Vagina (tissue), 2 donors: Measurements from ENCODE around the gene PCP4.

Experiments used
- POLR2A ChIP-seq, 2 donors: fragments of 450-650 bp; IDR thresholded peaks; one replicate each; pipeline ENCODE4 v1.6.1; 2017; ENCODE audit warnings: antibody characterized with exemption in 2 of 2, mild to moderate bottlenecking in 2 of 2, moderate library complexity in 2 of 2
- POLR2AphosphoS5 ChIP-seq, 2 donors: sonication (generic); formaldehyde crosslinking; IDR thresholded peaks; one replicate each; pipeline ENCODE4 v1.9.0; 2017; ENCODE audit warnings: antibody characterized with exemption in 2 of 2, mild to moderate bottlenecking in 2 of 2, low read depth in 1 of 2; ENCODE audit not compliant: insufficient read depth in 1 of 2
- TF ChIP-seq, protein P1 (sequence below), 3 experiments: fragments of 450-650 bp in 2 of 3; fragments of 200-600 bp in 1 of 3; sonication (generic) in 1 of 3; IDR thresholded peaks; one replicate each; pipeline ENCODE4 v1.5.1; 2017 to 2019; ENCODE audit warnings: antibody characterized with exemption in 3 of 3, mild to moderate bottlenecking in 2 of 3, moderate library complexity in 2 of 3

DNA sequence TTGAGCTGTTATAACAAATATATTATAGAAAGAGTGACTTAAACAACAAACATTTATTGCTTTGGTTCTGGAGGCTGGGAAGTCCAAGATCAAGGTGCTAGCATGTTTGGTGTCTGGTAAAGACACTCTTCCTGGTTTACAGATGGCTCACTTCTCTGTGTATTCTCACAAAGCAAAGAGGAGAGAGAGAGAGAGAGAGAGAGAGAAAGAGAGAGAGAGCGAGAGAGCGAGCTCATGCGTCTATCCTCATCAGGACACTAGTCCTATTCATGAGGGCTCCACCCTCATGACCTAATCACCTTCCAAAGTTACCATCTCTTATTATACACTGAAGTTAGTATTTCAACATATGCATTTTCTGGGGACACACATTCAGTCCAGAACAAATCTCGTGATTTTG is 32.7 kb upstream of the PCP4 start:
- TF ChIP-seq, protein P1, sequence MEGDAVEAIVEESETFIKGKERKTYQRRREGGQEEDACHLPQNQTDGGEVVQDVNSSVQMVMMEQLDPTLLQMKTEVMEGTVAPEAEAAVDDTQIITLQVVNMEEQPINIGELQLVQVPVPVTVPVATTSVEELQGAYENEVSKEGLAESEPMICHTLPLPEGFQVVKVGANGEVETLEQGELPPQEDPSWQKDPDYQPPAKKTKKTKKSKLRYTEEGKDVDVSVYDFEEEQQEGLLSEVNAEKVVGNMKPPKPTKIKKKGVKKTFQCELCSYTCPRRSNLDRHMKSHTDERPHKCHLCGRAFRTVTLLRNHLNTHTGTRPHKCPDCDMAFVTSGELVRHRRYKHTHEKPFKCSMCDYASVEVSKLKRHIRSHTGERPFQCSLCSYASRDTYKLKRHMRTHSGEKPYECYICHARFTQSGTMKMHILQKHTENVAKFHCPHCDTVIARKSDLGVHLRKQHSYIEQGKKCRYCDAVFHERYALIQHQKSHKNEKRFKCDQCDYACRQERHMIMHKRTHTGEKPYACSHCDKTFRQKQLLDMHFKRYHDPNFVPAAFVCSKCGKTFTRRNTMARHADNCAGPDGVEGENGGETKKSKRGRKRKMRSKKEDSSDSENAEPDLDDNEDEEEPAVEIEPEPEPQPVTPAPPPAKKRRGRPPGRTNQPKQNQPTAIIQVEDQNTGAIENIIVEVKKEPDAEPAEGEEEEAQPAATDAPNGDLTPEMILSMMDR (IDR thresholded peaks at IDR 0.05) = no peak
- TF ChIP-seq POLR2A (IDR thresholded peaks at IDR 0.05) = no peak
- TF ChIP-seq POLR2AphosphoS5 (IDR thresholded peaks at IDR 0.05; ENCODE audit: insufficient read depth in 1 of 2, low read depth in 1 of 2) = no peak
